Psoas muscle (tissue), 8 donors: ENCODE measurements around the gene LIF. TPM values are rescaled to one million over a fixed set of nuclear protein-coding genes. Genes with fewer than 3 reads are reported as not detected.

Experiments
- ATAC-seq, 4 donors: fragments of 200-7000 bp; cut with Tn5 transposase; one replicate each; pipeline ENCODE4 v1.9.1; 2020; ENCODE audit warnings: moderate library complexity in 3 of 4, mild to moderate bottlenecking in 2 of 4
- DNase-seq, 2 donors: peaks; one replicate each; pipeline ENCODE4 v3.0.0-alpha.2; 2020
- H3K27ac ChIP-seq: fragments of 200-600 bp; one replicate; pipeline ENCODE4 v1.8.0; 2022
- H3K27me3 ChIP-seq, 3 donors: fragments of 200-600 bp in 1 of 3; one replicate each; pipeline versions ENCODE4 v1.6.1 to v1.8.0; 2013 to 2022; ENCODE audit warnings: low read length in 2 of 3, mild to moderate bottlenecking in 2 of 3, moderate library complexity in 1 of 3; ENCODE audit not compliant: insufficient read depth in 3 of 3
- H3K36me3 ChIP-seq, 2 donors: fragments of 200-600 bp in 1 of 2; one replicate each; pipeline versions ENCODE4 v1.6.1 to v1.8.0; 2013 to 2022; ENCODE audit warnings: low read depth in 1 of 2, mild to moderate bottlenecking in 1 of 2, moderate library complexity in 1 of 2; ENCODE audit not compliant: insufficient read depth in 1 of 2
- H3K4me1 ChIP-seq: fragments of 200-600 bp; one replicate; pipeline ENCODE4 v1.8.0; 2022
- H3K4me3 ChIP-seq: fragments of 200-600 bp; one replicate; pipeline ENCODE4 v1.8.0; 2022; ENCODE audit warnings: mild to moderate bottlenecking
- H3K9me3 ChIP-seq: fragments of 200-600 bp; one replicate; pipeline ENCODE4 v1.8.0; 2022
- CTCF ChIP-seq: fragments of 200-600 bp; IDR thresholded peaks from one replicate; pipeline ENCODE4 v1.8.0; 2022; ENCODE audit warnings: antibody characterized with exemption
- WGBS, 3 donors: extraction: QIAGEN DNeasy Blood & Tissue Kit; methylation state at CpG; one replicate each; pipeline versions ENCODE4 v1.1.6 to v1.1.7; 2013; 5-methylcytosine and 5-hydroxymethylcytosine counted together
- intact Hi-C, 2 donors: fragments of 100-400 bp; cut with DNase I; formaldehyde crosslinking; loops; one replicate each; pipeline versions ENCODE4 v1.11.0 to v1.14.2; 2022
- polyA plus RNA-seq, 3 donors: library from polyadenylated mRNA; stranded (reverse); fragments of 200-250 nt; gene quantifications; one replicate each; pipeline ENCODE4 v1.2.3, GENCODE V29; 2013
- total RNA-seq, 4 donors: library from RNA; stranded (reverse); fragmentation: NEBNext Ultra II Directional in 2 of 4; extraction: Animal tissue kit (Norgen Biotek cat#: 25700) in 2 of 4; gene quantifications; one replicate each; pipeline versions ENCODE4 v1.2.1 to v1.2.4, GENCODE V29; 2021 to 2023
- donor health status: healthy with polysubstance abuse.
- donor health status: DM: no; HTN: no; CAD: no; lungs with moderate emphysema.
- donor health status: Bipolar disorder and iron deficiency.
- donor health status: healthy.
- donor health status: DM: yes; HTN: yes; CAD: no.
- donor health status: DM: no; HTN: no; CAD: no.
- donor health status: DM: no; HTN: no; CAD: no.
- donor health status: DM: yes; HTN: yes; CAD: no.

Gene LIF
- total and polyA plus RNA-seq, 7 donors: 0.10 to 21.4 (median 0.33) TPM; not detected in 1

GRCh38 chr22:30285176-30285845, 38.8 kb upstream of the LIF start:
- peaks cover 0 to 5% of the 10 kb centered on the region in 2 donors for H3K36me3 ChIP-seq
- no peak for DNase-seq

GRCh38 chr22:30284666-30285065, 38.1 kb upstream of the LIF start:
- H3K36me3 ChIP-seq: peaks cover 0 to 5% of the 10 kb centered on the region in 2 donors
- WGBS, 3 donors: 92 to 94% (median 93%) methylated on average over 4 of the region's 4 CpGs
- ATAC-seq (no peak), DNase-seq (no peak)
- H3K27me3 ChIP-seq: peaks cover 0 to 2% (median 0%) of the 10 kb centered on the region in 3 donors
- H3K4me3 ChIP-seq: no peak overlapping the region
- no peak for TF ChIP-seq CTCF
- H3K9me3 ChIP-seq: no peaks in the 10 kb centered on the region
- intact Hi-C loops: no loop called here
- H3K4me1 ChIP-seq: peaks cover 11% of the 10 kb centered on the region
- no peak overlapping the region for H3K27ac ChIP-seq

More at GRCh38 chr22:30285176-30285845, 38.8 kb upstream of the LIF start:
- no peak for ATAC-seq
- TF ChIP-seq CTCF: no peak
- Histone ChIP-seq H3K27me3 (no peaks in the 10 kb centered on the region), H3K9me3 (no peaks in the 10 kb centered on the region), H3K4me1 (peaks cover 11% of the 10 kb centered on the region), H3K4me3 (no peak overlapping the region), H3K27ac (no peak overlapping the region)
- 88 to 90% (median 90%) methylated on average over 25 to 27 of the region's 27 CpGs for WGBS, 3 donors
- intact Hi-C loops: no loop called here

GRCh38 chr22:30284172-30284571, 37.6 kb upstream of the LIF start:
- no peak for TF ChIP-seq CTCF
- H3K4me1 ChIP-seq: peaks cover 11% of the 10 kb centered on the region
- ATAC-seq (no peak), DNase-seq (no peak)
- intact Hi-C loops: no loop called here
- H3K9me3 ChIP-seq: no peaks in the 10 kb centered on the region
- no peak overlapping the region for H3K4me3 ChIP-seq
- WGBS, 3 donors: 83 to 88% (median 83%) methylated on average over 9 of the region's 9 CpGs
- peaks cover 0 to 5% of the 10 kb centered on the region in 2 donors for H3K36me3 ChIP-seq
- peaks cover 0 to 3% (median 0%) of the 10 kb centered on the region in 3 donors for H3K27me3 ChIP-seq
- no peak overlapping the region for H3K27ac ChIP-seq

GRCh38 chr22:30283342-30283741, 36.8 kb upstream of the LIF start:
- no peak for ATAC-seq
- peaks cover 6% of the 10 kb centered on the region for H3K4me1 ChIP-seq
- H3K27me3 ChIP-seq: peaks cover 0 to 3% (median under 1%) of the 10 kb centered on the region in 3 donors
- intact Hi-C loops: no loop called here
- peaks cover 0 to 5% of the 10 kb centered on the region in 2 donors for H3K36me3 ChIP-seq
- no peak for TF ChIP-seq CTCF
- no peak for DNase-seq
- H3K4me3 ChIP-seq: no peak overlapping the region
- no peaks in the 10 kb centered on the region for H3K9me3 ChIP-seq
- H3K27ac ChIP-seq: no peak overlapping the region
- WGBS, 3 donors: 85 to 94% (median 90%) methylated on average over 4 of the region's 4 CpGs

GRCh38 chr22:30282616-30283046, 36.1 kb upstream of the LIF start:
- no peak for TF ChIP-seq CTCF
- WGBS, 3 donors: 72 to 80% (median 77%) methylated on average over 7 of the region's 7 CpGs
- no peak overlapping the region for H3K27ac ChIP-seq
- ATAC-seq (no peak), DNase-seq (no peak)
- intact Hi-C loops: no loop called here
- H3K36me3 ChIP-seq: peaks cover 0 to 5% of the 10 kb centered on the region in 2 donors
- no peaks in the 10 kb centered on the region for H3K4me1 ChIP-seq
- no peak overlapping the region for H3K4me3 ChIP-seq
- no peaks in the 10 kb centered on the region for H3K9me3 ChIP-seq
- H3K27me3 ChIP-seq: peaks cover 0 to 3% (median 2%) of the 10 kb centered on the region in 3 donors
